Left colon (tissue), 2 donors: ENCODE data around the gene APOD. TPM values are rescaled to one million over a fixed set of nuclear protein-coding genes. Genes with fewer than 3 reads are reported as not detected.
"Not testable (repeated sequence)": the region's sequence is repeated elsewhere in the genome, so short reads cannot be mapped to it uniquely, and the experiment has no call there.

Experiments used
- ATAC-seq: fragments of 200-7000 bp; cut with Tn5 transposase; one replicate; pipeline ENCODE4 v1.9.1; 2020; ENCODE audit warnings: mild to moderate bottlenecking, moderate library complexity
- DNase-seq, 2 donors: peaks; one replicate each; pipeline ENCODE4 v3.0.0-alpha.2; 2020
- intact Hi-C, 2 donors: fragments of 100-400 bp; cut with DNase I in 1 of 2; cut with micrococcal nuclease in 1 of 2; formaldehyde crosslinking; loops; one replicate each; pipeline versions ENCODE4 v1.11.2 to v1.14.0; 2022; cut with DNase I, micrococcal nuclease
- total RNA-seq, 2 donors: library from RNA; stranded (reverse); fragmentation: NEBNext Ultra II Directional; extraction: Animal tissue kit (Norgen Biotek cat#: 25700); gene quantifications; one replicate each; pipeline ENCODE4 v1.2.1, GENCODE V29; 2021
- donor health status: DM: no; HTN: no; CAD: no.
- donor health status: DM: yes; HTN: yes; CAD: no.

APOD gene
- total RNA-seq, 2 donors from 2014 or later: 20.5 to 27.4 TPM

DNA sequence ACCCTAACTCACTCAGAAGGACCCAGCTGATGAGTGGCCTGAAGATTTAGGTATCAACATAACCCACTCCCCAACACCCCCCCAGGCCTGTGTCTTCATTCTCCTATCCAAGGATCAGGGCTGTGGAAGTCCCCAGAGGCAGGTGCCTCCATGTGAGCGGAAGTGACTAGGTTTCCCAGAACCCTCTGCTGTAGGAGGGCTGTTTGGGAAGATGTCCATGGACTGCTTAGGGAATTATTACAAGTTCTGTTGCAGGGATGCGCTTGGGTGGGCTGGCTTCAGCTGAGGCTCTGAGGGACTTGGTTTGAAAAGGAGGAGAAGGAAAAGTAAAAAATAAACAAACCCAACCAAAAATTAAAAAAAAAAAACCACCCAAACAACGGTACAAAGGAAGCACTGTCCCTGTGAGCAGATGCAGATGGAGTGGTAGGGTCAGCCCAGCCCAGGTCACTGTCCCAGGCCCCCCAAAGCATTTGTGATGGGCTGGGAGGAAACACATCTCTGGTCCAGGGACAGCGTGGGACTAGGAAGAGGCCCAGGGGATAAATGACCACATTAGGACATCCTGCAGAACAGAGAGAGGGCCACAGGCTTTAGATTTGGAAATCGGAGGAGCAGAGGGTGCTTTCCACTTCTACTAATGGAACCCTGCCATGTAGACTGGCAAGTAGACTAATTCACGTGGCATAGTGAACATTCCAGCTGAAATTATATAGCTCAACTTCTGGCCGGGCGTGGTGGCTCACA, 12.2 kb upstream of the APOD start:
- intact Hi-C loops: no loop called here
- no peak for DNase-seq
- no peak for ATAC-seq

DNA sequence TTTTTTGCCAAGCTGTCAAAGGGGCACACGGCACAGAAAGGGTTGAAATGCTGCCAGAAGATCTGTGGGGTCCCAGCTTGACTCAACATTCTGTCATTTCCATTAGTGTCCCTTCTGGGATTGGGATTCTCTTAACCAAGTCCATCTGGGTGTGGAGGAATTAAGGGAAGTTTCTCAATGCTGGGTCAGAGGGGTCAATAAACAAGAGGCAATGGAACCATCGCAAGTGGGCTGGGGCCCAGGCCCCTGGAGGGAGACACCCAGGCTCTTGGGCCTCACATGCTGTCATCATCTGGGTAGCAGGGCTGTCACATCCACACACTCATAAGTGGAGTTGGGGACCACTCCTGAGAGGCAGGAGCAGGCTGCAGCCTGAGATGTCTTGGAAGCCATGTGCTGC, 8.1 kb upstream of the APOD start:
- DNase-seq (no peak), ATAC-seq (no peak)
- intact Hi-C loops: no loop called here

DNA sequence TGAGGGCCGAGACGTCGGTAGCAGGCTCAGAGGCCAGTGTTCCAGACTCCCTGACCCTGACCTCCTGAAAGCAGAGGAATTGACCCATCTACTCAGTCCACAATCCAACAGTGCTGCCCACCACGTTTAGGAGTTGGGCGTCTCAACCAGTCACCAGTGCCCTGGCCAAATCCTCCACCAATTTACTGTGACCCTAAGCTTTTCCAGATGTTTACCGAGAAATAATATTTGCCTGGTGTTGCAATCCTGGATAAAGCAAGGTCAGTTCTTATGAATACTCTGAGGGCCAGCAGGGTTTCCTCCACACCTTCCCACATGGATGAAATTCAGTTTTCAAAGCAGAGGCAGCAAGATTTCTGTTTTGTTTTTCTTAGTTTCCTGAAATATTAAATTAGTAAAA, 7.5 kb upstream of the APOD start:
- DNase-seq (no peak), ATAC-seq (no peak)
- intact Hi-C loops: no loop called here

DNA sequence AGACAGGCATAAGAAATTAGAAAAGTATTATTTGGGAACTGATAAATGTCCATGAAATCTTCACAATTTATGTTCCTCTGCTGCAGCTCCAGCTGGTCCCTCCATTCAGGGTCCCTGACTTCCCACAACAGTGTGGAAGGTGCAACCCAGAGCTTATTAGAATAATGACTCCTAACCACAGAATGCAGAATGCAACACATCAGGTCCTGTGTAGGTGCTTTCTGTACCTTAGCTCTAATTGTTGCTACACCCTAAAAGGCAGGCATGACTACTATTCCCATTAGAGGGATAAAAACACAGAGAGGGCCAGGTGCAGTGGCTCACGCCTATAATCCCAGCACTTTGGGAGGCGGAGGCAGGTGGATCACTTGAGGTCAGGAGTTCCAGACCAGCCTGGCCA, 6.6 kb upstream of the APOD start:
- intact Hi-C loops, DNase-seq, ATAC-seq: not testable (repeated sequence)

DNA sequence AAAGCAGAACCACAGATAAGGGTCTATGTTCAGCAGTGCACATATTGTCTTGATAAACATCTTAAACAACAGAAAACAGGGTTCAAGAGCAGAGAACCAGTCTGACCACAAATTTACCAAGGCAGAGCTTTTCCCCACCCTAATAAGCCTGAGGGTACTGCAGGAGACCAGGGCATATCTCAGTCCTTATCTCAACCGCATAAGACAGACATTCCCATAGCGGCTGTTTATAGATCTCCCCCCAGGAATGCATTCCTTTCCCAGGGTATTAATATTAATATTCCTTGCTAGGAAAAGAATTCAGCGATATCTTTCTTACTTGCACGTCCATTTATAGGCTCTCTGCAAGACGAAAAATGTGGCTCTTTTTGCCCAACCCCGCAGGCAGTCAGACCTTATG, 6.1 kb upstream of the APOD start:
- intact Hi-C loops, ATAC-seq: not testable (repeated sequence)

DNA sequence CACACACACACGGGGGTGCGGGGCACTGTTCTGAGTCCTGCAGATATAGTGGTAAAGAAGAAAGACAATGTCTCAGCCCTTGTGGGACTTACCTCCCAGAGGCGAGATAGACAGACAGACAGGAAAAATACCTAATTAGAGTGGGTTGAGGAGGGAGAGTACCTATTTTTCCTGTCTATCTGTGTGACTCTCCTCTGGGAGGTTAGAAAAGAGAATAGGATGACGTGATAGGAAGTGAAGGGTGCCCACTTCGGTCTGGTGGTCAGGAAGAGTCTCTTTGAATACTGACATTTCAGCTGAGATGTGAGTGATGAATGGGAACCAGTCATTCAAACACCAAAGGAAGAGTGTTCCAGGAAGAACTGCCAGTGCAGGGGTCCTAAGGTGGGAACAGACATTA, 4.1 kb upstream of the APOD start:
- ATAC-seq: no peak
- no peak for DNase-seq
- intact Hi-C loops: no loop called here

More for the DNA sequence above, 6.1 kb upstream of the APOD start:
- DNase-seq: not testable (repeated sequence)

DNA sequence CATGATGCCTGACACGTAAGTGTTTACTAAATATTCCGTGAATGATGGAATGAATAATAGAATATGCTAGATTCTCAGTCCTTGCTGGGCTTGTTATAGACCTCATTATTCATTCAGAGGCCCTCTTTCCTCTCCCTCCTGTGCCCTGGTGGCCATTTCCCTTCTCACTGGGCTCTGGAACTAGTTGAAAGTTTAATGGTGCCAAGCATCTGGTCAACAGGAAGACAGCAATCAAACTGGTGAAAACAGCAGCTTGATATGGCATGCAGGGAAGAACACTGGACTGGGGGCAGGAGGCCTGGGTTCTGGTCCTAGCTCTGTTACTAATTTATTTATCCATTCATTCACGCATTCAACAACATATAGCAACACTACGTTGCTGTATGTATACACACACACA, 3.7 kb upstream of the APOD start:
- DNase-seq: no peak
- intact Hi-C loops: no loop called here
- ATAC-seq: no peak

DNA sequence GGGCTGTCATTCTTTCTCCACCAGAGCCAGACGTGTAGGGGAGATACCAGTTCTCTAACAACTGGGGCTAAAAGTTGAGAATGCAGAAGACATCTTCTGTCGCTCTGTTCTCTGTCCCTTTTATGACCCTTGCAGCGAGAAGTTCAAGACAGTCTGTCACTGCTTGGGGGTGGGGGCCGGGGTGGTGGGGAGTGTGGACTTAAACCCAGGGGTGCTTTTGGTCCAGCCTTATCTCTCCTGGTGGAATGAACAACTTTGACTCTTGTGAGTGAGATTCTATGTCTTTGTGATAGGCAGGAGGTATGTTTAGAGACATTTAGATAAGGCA, 767 bp upstream of the APOD start:
- intact Hi-C loops: no loop called here
- DNase-seq (no peak), ATAC-seq (no peak)

DNA sequence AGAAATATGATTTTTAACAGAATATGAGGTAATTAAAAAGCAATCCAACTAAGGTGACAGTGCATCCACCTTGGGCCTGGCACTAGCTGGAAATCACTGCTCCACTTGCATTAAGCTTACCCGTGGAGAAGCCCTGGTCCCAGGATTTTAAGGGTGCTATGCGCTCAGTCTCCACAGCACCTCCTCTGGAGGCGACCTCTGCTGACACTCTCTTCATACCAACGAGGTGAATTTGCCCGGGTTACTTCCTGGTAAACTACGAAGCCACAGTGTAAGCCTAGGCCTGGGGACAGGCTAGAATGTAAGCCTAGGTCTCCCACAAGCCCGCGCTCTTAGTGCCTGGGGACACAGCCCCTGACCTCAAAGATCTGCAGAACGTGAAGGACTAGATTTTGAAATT, 793 bp downstream of the APOD start:
- DNase-seq (peak in 1 of 2 donors; percentile 19), ATAC-seq (peak; percentile 87)
- intact Hi-C loops: no loop called here

DNA sequence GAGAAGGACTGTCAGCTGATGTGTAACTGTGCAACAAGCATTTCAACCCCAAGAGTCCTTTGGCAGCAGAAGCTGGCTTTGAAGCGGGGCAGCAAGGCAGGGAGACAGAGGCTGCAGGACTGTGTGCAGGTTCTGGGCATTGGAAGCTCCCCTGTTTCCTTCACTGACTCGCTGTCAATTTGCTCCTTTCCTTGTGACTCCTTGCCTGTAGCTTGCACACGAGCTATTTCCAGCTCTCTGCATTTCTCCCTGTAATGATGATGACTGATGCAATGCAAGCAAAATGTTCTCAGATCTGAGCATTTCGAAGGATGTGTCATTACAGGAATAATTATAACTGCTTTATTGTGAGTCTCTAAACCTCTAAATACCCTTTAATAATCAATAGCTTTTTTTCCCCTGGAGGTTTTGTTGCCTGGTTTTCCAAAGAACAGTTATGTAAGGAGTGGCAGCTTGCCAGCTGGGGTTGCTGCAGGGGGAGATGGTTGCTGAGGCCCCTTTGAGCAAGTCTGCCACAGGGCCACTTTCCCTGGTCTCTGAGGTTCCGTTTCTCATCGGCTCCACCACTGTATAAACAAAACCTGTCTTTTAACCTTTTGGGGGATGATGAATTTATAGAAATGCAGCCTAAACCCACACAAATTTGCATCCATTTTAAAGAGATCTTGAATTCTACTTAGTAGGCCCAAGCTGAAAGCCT, 2.8 kb downstream of the APOD start:
- intact Hi-C loops: no loop called here
- no peak for DNase-seq

DNA sequence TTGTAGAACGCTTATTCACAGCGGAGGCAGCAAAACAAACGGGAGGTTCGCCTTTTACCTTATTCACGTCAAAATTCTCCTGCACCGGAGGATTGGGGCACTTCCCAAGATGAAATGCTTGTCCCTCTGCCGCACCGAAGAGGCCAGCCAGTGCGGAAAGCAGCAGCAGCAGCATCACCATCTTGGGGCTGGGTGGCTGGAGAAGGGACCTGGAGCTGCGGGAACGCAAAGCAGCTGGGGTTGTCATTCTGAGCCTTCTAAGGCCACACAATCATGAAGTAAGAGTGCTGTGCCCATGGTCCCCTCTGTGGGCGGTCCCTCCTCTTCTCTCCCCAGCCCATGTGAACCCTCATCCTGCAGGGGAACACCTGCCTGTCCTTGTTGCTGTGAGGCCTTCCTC, 4.5 kb downstream of the APOD start:
- intact Hi-C loops: no loop called here
- DNase-seq (no peak), ATAC-seq (no peak)

More for the DNA sequence above, 2.8 kb downstream of the APOD start:
- no peak for ATAC-seq

DNA sequence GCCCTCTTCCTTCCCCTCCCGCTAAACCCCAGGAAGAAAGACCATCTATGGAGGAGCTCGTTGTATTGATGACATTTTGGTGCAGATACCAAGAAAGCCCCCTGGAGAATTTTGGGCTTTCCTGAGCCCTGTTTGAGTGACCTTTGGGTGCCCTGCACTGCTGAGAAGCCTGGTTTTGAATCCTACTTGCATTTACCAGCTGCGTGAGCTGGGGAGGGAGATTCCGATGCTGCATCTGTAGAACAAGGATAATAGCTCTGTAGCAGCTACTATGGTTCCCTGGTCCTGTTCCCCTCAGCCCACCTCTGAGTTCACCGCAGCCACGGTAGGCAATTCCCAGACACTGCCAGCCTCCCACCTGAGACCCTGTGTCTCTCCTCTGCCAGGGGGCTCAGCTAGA, 5.2 kb downstream of the APOD start:
- no peak for ATAC-seq
- no peak for DNase-seq
- intact Hi-C loops: no loop called here

DNA sequence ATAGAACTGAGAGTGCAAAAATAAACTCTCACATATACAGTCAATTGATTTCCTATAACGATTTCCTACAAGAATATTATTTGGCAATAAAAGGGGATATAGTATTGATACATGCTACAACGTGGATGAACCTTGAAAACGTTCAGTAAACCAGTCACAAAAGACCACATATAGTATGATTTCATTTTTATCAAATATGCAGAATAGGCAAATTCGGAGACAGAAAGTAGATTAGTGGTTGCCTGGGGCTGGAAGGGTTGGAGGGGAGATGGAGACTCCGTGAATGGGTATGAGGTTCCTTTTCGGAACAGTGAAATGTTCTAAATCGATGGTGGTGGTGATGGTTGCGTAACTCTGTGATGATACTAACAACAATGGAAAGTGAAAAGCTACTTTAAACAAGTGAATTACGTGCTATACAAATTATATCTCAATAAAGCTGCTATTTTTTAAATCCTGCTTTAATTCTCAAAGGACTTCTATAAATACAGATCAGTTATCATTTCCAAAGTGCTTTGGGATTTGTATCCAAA, 6.0 kb downstream of the APOD start:
- ATAC-seq (no peak), DNase-seq (no peak)
- intact Hi-C loops: no loop called here

DNA sequence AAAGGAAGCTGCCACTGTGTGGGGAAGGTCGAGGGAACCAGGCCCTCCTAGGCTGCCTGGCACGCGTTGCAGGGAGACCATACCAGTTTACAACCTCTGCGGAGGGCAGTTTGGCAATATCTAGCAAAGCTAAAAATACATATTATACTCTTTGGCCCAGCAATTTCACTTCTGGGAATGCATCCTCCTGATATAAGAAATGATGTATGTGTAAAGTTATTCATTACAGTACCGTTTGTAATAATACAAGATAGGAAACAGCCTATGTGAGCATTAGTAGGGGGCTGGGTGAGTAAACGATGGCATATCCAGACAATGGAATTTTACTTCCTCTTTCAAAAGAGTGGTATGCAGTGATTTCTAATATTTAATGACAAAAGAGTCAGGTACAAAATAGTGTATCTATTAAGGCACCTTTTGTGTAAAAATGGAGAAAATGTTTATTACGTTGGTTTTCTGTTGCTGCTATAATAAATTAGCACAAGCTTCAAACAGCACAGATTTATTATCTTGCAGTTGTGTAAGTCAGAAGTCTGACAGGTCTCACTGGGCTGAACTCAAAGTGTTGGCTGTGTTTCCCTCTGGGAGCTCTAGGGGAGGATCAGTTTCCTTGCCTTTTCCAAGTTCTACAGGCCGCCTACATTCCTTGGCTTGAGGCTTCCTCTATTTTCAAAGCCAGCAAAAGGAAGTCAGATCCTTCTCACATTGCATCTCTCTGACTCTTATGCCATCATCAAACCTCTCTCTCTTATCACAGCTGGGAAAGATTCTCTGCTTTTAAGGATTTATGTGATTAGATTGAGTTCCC, 9.0 kb downstream of the APOD start:
- DNase-seq (no peak), ATAC-seq (no peak)
- intact Hi-C loops: no loop called here

DNA sequence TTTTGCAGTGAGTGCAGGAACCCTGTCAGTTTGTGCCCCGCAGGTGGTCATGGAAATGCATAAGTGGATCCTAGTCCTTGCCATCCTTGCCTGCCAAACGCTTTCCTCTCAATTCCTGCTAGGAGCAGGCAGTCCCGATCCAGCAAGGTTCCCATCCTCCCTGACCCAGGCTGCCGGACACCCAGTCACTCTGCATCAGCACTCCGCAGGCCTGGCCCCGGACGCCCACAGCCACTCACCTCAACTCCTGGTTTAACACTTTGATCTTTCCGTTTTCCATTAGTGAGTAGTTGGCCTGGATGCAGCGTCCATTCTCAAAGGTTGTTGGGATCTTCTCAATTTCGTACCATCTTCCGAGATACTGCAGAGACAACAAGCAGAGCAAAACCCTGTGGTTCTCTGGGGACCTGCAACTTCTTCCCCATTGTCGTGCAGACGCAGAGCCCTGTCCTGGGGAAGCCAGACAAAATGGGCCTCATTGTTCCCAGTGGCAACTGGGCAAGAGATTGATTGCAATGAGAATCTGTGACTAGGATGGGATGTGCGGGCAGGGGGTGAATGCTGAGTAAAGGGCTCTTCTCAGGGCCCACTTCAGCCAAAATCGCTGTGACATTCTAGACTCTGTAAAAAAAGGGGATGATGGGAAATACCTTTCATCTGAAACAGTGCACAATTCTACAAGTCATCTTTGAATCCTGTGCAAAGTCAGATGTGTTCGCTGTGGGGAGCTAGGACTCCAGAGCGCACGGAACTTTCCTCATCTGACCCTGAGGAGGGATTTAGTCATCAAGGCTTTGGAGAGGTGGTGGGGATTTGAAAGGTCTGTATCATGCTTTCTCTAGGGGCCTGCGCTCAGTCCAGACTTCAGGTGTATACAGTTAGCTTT, 9.9 kb downstream of the APOD start:
- DNase-seq: no peak
- intact Hi-C loops: no loop called here
- ATAC-seq: no peak

DNA sequence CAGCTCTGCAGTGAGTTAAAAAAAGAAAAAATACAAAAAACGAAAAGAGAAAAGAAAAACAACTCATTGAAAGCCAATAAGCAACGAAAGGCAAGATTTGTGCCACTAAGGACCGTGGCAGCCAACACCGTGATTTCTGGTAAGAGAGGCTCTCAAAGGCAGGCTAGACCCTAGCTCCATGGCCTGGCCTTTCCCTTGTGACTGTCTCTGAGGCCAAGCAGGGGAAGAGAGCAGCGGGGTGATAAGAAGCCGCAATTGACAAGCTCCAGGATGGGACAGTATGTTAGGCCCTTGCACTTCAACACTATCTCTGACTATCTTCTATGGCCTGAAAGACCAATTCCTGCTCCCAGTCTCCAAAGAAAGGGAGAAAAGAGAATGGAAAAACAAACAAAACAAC, 12.4 kb downstream of the APOD start:
- DNase-seq: no peak
- intact Hi-C loops: no loop called here
- no peak for ATAC-seq

DNA sequence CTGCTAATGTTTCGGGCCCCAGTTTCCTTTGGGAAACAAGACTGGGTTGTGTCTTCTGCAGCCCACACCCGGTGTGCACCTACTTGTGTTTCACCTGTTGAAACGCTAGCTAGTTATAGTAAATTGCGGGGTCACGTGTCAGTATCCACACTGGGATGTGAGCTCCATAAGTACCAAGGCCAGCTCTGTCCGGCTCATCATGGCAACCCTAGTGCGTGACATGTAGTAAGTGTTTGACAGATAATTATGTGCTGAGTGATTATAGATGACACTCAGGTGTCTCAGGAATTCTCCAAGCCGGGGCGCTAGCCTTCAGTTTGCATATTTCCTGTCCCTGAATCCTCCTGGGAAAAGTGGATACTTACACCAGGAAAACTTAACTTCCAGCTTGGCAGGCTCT, 12.8 kb downstream of the APOD start:
- ATAC-seq (no peak), DNase-seq (no peak)
- intact Hi-C loops: no loop called here

DNA sequence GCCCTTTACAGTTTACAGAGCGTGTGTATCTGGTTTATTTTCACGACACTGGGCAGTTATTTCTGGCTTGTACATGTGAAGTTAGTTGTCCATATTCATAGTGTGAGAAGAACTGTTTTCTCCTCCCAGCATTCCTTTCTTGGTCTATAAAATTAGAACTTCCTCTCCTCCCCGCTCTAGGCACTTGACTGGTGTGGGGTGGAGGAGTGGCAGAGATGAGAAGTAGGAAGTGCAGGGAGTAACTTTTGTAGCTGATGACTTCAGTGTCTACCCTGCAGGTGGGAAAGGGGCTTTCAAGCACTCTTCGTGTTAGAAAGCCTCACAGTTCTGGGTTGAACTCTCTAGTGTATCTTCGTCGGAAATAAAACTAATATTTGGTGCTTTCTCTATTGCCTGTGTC, 13.4 kb downstream of the APOD start:
- peak; percentile 56 for ATAC-seq
- intact Hi-C loops: no loop called here
- DNase-seq: no peak

DNA sequence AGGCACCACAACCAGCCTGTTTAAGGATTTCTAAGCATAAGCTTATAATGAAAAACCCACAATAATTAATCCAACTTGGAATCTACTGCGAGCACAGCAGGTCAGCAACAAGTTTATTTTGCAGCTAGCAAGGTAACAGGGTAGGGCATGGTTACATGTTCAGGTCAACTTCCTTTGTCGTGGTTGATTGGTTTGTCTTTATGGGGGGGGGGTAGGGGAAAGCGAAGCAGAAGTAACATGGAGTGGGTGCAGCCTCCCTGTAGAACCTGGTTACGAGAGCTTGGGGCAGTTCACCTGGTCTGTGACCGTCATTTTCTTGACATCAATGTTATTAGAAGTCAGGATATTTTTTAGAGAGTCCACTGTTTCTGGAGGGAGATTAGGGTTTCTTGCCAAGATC, 15.1 kb downstream of the APOD start:
- ATAC-seq (no peak), DNase-seq (no peak)
- intact Hi-C loops: no loop called here
